ENCODE results near the gene PDE4D.

GRCh38 chr5:59287361-59287760 lies 606.2 kb downstream of the PDE4D start:
- no peak for TF ChIP-seq CTCF (IDR thresholded peaks at IDR 0.05)
- no peak for TF ChIP-seq POLR2A (IDR thresholded peaks at IDR 0.05)
